Adrenal gland (tissue), 12 donors: ENCODE data around the gene GPRC5A. TPM values are rescaled to one million over a fixed set of nuclear protein-coding genes. Genes with fewer than 3 reads are reported as not detected.

Experiments
- DNase-seq, 7 donors: peaks; one replicate each; pipeline ENCODE4 v3.0.0-alpha.2; 2019 to 2020
- H3K27ac ChIP-seq, 5 donors: fragments of 200-600 bp; sonication (generic) in 4 of 5; 1 replicate in 3 of 5; 2 replicates in 2 of 5; pipeline versions ENCODE4 v1.5.1 to v1.8.0; 2016 to 2020; ENCODE audit warnings: mild to moderate bottlenecking in 1 of 5
- H3K27me3 ChIP-seq: fragments of 200-600 bp; 2 replicates; pipeline ENCODE4 v1.8.0; 2021
- H3K36me3 ChIP-seq, 2 donors: fragments of 200-600 bp; replicated peaks in 1 of 2; 1 replicate in 1 of 2; 2 replicates in 1 of 2; pipeline versions ENCODE4 v1.5.1 to v1.8.0; 2018 to 2022
- H3K4me1 ChIP-seq, 2 donors: fragments of 200-600 bp; replicated peaks in 1 of 2; 1 replicate in 1 of 2; 2 replicates in 1 of 2; pipeline versions ENCODE4 v1.5.1 to v1.8.0; 2018 to 2021
- H3K4me3 ChIP-seq, 4 donors: fragments of 200-600 bp; sonication (generic) in 3 of 4; one replicate each; pipeline ENCODE4 v1.5.1; 2016 to 2018
- H3K9me3 ChIP-seq, 3 donors: fragments of 200-600 bp; sonication (generic) in 1 of 3; replicated peaks in 1 of 3; 1 replicate in 2 of 3; 2 replicates in 1 of 3; pipeline versions ENCODE4 v1.5.1 to v1.8.0; 2016 to 2021
- CTCF ChIP-seq, 6 experiments: fragments of 450-650 bp in 4 of 6; fragments of 200-600 bp in 2 of 6; sonication (generic) in 1 of 6; IDR thresholded peaks; 1 replicate in 5 of 6; 2 replicates in 1 of 6; pipeline versions ENCODE4 v1.5.1 to v1.8.0; 2016 to 2021; ENCODE audit warnings: antibody characterized with exemption in 6 of 6, mild to moderate bottlenecking in 2 of 6, moderate library complexity in 1 of 6
- POLR2A ChIP-seq, 2 donors: fragments of 450-650 bp; IDR thresholded peaks; one replicate each; pipeline ENCODE4 v1.6.1; 2017; ENCODE audit warnings: antibody characterized with exemption in 2 of 2, mild to moderate bottlenecking in 2 of 2, moderate library complexity in 1 of 2
- WGBS, 4 donors: extraction: QIAGEN DNeasy Blood & Tissue Kit in 2 of 4; methylation state at CpG; one replicate each; pipeline versions ENCODE4 v1.1.5 to v1.1.7; 2013 to 2017; 5-methylcytosine and 5-hydroxymethylcytosine counted together
- intact Hi-C, 2 donors: fragments of 100-400 bp; cut with DNase I; formaldehyde crosslinking; loops; one replicate each; pipeline versions ENCODE4 v1.14.1 to v1.15.0; 2022 to 2023
- polyA plus RNA-seq, 3 donors: library from polyadenylated mRNA; stranded (reverse); fragments of 200-250 nt in 2 of 3; fragments of 350-450 nt in 1 of 3; fragmentation: Illumina TruSeq in 1 of 3; extraction: RNeasy Lipid Tissue Mini Kit (QIAGEN cat#74804) in 1 of 3; gene quantifications; one replicate each; pipeline ENCODE4 v1.2.3, GENCODE V29; 2013 to 2014
- total RNA-seq, 9 donors: library from RNA; depleted of rRNA in 4 of 9; stranded (reverse); fragments of >200 nt in 4 of 9; fragments of 120-200 nt in 1 of 9; fragmentation: NEBNext Ultra II Directional in 1 of 9; extraction: Animal tissue kit (Norgen Biotek cat#: 25700) in 1 of 9; gene quantifications; one replicate each; pipeline versions ENCODE4 v1.1.0 to v1.2.4, GENCODE V29; 2013 to 2023
- donor health status: healthy with polysubstance abuse.
- donor health status: Bipolar disorder and iron deficiency.
- donor health status: DM: yes; HTN: yes; CAD: no.
- donor health status: DM: no; HTN: no; CAD: no.
- donor health status: DM: no; HTN: no; CAD: no.
- donor health status: DM: yes; HTN: yes; CAD: no.

Gene GPRC5A
- total and polyA plus RNA-seq, 12 donors, result 0.33 to 22.3 (median 6.2) TPM

DNA sequence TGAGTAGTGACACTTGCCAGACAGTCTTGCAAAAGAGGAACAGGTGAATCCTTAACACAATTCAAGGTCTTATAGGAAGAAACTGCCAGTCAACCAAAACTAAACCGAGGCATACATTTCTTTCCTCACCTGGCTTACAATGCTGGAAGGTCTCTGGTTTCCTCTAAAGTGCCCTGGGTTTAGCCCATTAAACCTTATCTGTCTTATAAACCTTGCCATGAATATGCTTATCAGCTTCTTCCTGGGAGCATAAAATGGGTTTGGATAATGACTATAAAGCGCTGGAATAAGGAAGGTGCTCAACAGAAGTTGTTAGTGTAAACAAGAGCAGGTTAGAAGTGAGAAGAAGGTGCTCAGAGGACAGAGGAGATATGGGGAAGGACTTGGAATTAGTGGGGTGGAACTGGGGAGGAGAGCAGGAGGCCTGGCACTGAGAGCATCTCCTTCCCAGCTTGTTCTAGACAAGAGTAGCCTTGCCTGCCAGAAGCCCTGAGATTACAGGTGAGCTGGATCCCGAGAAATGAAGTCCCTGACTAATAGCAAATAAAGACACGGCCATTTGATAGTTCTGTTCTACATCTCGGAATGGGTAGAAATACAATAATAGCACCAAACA lies 14.1 kb upstream of the GPRC5A start:
- 72 to 82% (median 80%) methylated on average over 5 of the region's 5 CpGs for WGBS, 4 donors
- Histone ChIP-seq H3K9me3 (no peaks in the 10 kb centered on the region), H3K4me1 (no peaks in the 10 kb centered on the region), H3K4me3 (no peak overlapping the region), H3K27ac (no peak overlapping the region), H3K27me3 (no peaks in the 10 kb centered on the region), H3K36me3 (no peaks in the 10 kb centered on the region)
- no peak for DNase-seq
- intact Hi-C loops, result no loop called here
- TF ChIP-seq POLR2A (IDR thresholded peaks at IDR 0.05) (no peak), CTCF (IDR thresholded peaks at IDR 0.05) (no peak)

- Histone ChIP-seq H3K27me3 (no peaks in the 10 kb centered on the region), H3K4me3 (no peak overlapping the region), H3K36me3 (no peaks in the 10 kb centered on the region), H3K9me3 (no peaks in the 10 kb centered on the region), H3K4me1 (no peaks in the 10 kb centered on the region), H3K27ac (no peak overlapping the region)
- TF ChIP-seq POLR2A (IDR thresholded peaks at IDR 0.05) (no peak), CTCF (IDR thresholded peaks at IDR 0.05) (no peak)
- intact Hi-C loops, result no loop called here
- 76 to 90% (median 85%) methylated on average over 7 to 9 of the region's 9 CpGs for WGBS, 4 donors
- DNase-seq, result peak in 1 of 7 donors; percentile 57
These were observed 13.4 kb upstream of the GPRC5A start for GRCh38 chr12:12877781-12878455.

DNA sequence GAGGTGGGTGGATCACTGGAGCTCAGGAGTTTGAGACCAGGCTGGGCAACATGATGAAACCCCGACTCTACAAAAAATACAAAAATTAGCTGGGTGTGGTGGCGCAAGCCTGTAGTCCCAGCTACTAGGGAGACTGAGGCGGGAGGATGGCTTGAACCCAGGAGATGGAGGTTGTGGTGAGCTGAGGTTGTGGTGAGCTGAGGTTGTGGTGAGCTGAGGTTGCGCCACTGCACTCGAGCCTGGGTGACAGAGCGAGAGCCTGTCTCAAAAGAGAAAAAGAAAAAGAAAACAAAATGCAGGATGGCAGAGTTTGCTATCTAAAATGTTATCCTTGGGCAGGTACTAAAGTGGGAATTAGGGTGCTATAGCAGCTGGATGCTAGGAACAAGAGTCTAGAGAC lies 10.8 kb upstream of the GPRC5A start:
- no peak for DNase-seq
- H3K27ac ChIP-seq, result no peak overlapping the region
- no peak overlapping the region for H3K4me3 ChIP-seq
- H3K9me3 ChIP-seq, result no peaks in the 10 kb centered on the region
- no peaks in the 10 kb centered on the region for H3K4me1 ChIP-seq
- H3K27me3 ChIP-seq, result no peaks in the 10 kb centered on the region
- intact Hi-C loops, result no loop called here
- H3K36me3 ChIP-seq, result no peaks in the 10 kb centered on the region
- WGBS, 4 donors, result 71 to 85% (median 79%) methylated on average over 6 of the region's 6 CpGs
- TF ChIP-seq CTCF (IDR thresholded peaks at IDR 0.05), result no peak
- TF ChIP-seq POLR2A (IDR thresholded peaks at IDR 0.05), result no peak

GRCh38 chr12:12881151-12881909 lies 10.0 kb upstream of the GPRC5A start:
- DNase-seq, result no peak
- Histone ChIP-seq H3K27ac (no peak overlapping the region), H3K9me3 (no peaks in the 10 kb centered on the region), H3K36me3 (no peaks in the 10 kb centered on the region), H3K27me3 (no peaks in the 10 kb centered on the region), H3K4me1 (no peaks in the 10 kb centered on the region), H3K4me3 (no peak overlapping the region)
- 76 to 87% (median 80%) methylated on average over 11 of the region's 11 CpGs for WGBS, 4 donors
- intact Hi-C loops, result no loop called here
- TF ChIP-seq POLR2A (IDR thresholded peaks at IDR 0.05), result no peak
- no peak for TF ChIP-seq CTCF (IDR thresholded peaks at IDR 0.05)
